Dermis blood vessel endothelial cell (primary cell): ENCODE measurements around the gene DIS3L. TPM values are rescaled to one million over a fixed set of nuclear protein-coding genes. Genes with fewer than 3 reads are reported as not detected.
"Not testable (repeated sequence)": the region's sequence is repeated elsewhere in the genome, so short reads cannot be mapped to it uniquely, and the experiment has no call there.

Experiments
- DNase-seq: peaks from one replicate; pipeline ENCODE4 v3.0.0; 2010
- total RNA-seq: library from RNA; depleted of rRNA; stranded (reverse); fragments of >200 nt; gene quantifications from 2 replicates; pipeline ENCODE4 v1.2.3, GENCODE V29; 2014

DIS3L gene
- total RNA-seq = 36.1 and 37.0 TPM in 2 replicates

DNA sequence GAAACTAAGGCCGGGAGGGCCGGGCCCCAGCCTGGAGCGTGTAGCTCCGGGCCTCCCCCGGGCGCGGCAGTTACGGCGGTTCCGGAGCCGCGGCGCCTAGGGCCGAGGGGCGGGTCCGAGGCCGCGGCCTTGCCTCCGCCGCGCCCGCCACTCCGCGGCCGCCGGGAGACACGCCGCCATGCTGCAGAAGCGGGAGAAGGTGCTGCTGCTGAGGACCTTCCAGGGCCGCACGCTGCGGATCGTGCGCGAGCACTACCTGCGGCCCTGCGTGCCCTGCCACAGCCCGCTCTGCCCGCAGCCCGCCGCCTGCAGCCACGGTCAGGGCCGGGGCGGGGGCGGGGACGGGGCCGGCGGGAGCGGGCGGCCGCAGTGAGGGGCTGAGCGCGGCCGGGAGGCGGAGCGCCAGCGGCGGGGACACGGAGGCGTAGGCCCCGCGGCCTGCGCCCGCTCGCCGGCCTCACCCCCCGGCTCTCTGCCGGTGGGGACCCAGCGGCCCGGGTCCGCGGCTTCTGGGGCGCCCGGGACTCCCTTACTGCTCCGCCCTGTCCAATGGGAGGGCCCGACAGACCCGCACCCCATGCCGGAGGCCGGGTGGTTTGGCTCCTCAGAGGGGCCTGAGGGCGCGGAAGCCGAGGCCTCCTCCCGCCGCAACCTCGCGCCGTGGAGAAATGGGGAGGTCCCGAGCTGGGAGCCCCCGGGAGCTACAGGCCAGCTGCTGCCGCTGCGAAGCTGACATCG lies at the start of gene DIS3L:
TSS of gene DIS3L (plus strand) at position 150 of the 738 bp plus-strand sequence. CDS start at position 179, 29 bp downstream.
- DNase-seq = peak; percentile 58

DNA sequence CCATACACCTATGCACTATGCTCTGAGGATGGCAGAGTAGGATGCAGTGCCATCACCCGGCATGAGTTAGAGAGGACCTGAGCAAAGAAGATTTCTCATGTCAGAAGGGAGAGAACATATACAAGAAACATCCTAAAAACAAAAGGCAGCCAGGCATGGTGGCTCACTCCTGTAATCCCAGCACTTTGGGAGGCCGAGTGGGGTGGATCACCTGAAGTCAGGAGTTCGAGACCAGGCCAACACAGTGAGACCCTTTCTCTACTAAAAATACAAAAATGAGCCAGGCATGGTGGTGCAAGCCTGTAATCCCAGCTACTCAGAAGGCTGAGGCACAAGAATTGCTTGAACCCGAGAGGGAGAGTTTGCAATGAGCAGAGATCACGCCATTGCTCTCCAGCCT lies 47.5 kb upstream of the DIS3L start:
- DNase-seq = not testable (repeated sequence)

DNA sequence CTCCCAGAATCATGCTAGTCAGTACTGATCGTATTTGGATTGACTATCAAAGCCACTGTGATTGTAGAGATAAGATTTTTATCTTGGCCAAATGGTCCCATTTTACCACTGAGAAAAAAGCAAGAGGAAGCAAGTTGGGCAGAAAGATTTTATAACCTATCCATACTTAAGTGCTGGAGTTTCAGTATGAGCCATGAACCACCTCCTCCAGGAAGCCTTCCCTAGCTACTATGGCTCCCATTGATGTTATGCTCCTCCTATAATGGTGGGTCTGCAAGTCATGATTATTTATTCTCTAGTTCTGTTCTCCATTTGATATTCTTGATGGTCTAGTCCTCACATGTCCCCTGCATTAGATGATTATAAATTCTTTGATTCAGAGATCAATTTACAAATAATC lies 46.4 kb upstream of the DIS3L start:
- no peak for DNase-seq

DNA sequence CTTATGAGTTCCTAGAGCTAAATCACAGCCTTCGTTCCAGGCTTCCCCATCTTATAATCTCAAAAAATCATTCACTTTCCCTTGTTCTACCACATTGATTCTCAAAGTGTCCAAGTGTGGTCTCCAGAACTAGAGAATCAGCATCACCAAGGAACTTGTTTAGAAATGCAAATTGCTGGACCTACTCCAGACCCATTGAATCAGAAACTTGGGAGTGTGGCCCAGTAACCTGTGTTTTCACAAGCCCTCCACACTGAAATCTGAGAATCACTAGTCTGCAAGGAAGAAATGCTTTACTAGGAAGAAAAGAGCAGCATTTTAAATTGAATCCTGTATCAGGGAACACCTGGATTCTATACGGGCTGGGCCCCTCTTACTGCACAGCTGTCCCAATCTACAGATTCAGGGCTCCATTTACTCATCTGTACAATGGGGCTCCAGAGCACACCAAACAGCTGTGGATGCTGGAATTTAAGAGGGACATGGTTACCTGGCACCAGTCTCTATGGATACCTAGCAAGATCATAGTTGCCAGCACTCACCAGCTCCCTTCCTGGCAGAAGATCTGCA lies 43.7 kb upstream of the DIS3L start:
- DNase-seq = no peak

DNA sequence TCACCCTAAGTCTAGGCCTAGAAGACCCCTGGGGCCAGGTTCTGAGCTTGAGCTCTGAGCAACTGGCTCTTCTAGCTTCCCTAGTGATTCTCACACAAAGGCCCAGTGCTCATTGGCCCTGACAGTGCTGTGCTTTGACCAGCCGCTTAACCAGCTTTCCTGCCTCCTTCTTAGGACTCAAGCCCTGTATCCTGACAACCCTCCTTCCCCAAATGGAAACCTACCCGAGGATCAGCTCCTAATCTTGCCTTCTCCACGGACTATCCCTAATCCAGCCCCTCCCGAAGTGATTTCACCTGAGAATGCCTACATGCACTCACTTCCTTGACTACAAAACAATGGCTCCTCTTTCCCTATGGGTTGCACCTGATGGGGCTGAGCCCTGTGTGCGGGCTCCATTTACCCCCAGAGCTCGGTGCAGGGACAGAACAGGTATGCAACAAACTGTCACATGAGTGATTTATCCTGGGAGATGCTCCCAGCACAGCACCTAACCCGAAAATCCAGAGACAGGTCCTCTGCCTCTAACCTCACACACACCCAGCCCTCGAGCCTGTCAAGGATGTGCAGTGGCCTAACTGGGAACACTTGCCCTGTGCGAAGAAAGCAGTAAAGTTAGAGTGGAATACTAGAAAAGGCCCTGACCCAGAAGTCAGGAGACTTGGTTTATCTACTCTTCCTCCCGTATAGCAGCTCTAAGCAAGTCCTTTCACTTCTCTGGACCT lies 42.1 kb upstream of the DIS3L start:
- DNase-seq = no peak

DNA sequence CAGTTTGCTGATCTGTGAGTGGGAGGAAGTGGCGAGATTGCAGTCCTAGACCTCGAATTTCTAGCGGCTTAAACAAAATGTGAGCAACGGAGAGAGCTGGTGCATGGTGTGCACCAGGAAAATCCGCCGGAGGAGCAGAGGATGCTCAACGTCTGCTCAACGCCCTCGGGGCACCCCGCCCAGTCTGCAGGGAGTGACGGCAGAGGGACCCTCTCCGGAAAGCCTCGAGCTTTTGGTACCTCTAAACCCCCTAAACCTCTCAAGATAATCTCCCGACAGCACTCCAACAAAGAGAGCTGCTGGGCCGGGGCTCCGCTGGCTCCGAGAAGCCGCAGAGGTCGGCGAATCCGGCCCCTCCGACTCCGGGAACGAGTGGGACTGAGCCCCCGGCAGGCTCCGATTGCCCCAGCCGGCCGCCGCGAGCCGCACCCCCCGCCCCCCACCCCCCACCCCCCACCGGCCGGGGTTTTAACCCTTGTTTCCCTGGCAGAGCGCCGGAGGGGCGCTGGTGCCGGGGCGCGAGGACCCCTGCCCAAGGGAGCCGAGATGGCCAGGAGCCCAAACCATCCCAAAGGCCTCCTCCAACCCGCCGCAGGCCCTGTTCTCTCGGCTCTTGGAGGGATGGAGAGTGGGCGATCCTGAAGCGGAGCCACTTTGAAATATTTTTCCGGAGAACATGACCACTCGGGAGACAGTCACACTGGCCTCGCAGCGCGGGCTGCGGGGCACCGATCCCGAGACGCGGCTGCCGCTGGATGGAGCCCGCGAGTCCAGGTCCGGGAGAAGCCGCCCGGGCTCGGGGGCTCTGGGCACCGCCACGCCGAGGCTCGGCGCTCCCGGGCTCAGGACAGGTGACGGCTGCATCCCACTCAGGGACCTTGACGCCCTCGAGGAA lies 41.3 kb upstream of the DIS3L start:
- DNase-seq = peak; percentile 68

DNA sequence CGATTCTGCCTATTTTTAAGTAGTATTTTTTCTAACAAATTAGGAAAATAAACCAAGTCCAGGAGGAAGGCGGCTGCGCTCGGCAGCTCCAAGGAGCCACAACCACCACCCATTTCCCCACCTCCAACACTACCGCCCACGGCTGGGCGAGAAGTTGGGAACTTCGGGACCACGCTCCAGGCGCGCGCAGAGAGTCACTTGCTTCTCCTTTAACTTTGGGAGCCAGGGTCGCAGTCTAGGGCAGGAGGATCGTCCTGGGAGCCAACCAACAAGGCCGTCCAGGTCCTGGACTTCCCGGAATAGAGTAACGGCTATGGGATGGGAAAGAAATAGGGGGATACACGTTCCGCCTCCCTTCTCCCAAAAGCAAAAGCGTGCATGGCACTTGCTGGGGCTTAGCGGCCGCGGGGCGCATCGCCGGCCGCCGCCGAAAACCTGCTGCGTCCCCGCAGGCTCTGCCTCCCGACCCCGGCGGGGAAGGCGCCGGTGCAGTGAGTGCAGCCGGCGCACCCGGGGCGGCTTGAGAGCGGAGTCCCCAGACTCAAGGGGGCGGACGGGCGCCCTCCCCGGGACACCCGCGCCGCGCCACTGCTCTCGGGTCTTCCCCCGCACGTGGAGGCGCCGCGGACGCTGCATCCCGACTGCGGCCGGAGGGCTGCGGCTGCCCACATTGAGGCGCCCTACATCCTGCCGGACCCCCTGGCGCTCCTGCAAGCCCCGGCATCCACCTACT lies 40.5 kb upstream of the DIS3L start:
- peak; percentile 25 for DNase-seq

DNA sequence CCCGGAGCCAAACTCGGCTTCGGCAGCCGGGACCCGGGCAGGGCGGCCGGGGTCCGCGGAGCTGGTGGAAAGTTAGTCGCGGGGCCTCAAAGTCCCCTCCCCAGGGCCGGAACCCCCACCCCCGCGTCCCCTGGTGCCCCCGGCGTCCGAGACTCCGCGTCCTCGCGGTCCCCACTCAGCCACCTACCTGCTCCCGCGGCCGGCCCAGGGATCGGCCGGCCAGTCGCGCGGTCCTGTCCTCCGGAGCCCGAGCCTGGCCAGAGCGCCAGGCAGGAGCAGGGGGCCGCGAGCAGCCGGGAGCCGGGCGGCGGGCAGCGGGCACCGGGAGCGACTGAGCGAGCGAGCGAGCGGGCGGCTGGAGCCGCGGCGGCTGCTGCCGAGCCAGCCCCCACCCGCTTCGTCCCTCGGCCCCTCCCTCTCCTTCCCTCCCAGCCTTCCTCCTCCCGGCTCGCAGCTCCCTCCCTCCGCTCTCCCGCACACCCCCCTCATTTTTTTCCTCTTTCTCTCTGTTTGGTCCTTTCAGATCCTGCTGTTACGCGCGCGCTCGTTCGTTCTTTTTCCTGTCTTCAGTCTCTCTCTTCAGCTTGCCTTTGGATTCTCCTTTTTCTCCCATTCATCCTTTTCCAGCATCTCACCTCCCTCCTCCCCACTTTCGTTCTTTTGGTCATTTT lies 39.8 kb upstream of the DIS3L start, which contains the start of gene MEGF11:
TSS of gene MEGF11 (minus strand) at position 333 of the 671 bp plus-strand sequence. CDS start 125,347 bp downstream, outside the sequence.
- peak; percentile 28 for DNase-seq

DNA sequence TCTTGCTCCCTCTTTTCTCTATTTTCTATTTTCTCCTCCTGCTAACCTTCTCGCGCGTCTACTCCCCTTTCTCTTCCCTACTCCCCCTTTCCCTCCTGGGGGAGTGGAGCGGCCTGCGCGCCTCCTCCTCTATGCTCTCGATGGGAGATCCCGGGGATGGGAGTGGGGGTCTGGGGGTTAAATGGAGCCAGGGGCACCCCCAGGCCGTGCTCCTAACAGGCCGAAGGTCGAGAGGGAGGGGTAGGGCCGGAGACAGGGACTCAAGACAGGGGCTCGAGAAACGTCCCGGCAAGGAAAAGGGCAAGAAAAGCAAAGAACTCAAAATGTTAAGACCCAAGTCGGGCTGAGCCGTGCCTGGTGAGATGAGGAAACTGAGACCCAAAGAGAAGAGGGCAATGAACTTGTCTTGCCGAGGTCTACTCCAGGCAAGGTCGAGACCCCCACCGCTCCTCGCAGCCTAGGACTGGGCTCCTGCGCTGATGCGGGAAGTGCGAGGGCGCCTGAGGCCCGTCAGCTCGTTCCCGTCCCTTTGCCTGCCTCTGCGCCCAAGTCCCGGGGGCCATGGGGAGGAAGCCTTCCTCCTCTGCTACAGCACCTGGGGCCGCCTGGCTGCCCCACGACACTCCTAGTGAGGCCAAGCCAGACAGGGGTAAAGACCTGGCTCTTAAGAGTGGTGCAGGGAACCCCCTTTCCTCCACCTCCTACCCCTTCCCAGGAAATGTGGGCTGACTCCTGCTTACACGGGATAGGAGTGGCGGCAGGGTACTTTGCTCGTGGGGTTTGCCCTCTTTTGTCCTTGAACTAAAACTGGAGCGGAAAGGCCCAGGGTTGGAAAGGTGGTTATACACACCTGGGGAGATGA lies 39.0 kb upstream of the DIS3L start:
- no peak for DNase-seq

DNA sequence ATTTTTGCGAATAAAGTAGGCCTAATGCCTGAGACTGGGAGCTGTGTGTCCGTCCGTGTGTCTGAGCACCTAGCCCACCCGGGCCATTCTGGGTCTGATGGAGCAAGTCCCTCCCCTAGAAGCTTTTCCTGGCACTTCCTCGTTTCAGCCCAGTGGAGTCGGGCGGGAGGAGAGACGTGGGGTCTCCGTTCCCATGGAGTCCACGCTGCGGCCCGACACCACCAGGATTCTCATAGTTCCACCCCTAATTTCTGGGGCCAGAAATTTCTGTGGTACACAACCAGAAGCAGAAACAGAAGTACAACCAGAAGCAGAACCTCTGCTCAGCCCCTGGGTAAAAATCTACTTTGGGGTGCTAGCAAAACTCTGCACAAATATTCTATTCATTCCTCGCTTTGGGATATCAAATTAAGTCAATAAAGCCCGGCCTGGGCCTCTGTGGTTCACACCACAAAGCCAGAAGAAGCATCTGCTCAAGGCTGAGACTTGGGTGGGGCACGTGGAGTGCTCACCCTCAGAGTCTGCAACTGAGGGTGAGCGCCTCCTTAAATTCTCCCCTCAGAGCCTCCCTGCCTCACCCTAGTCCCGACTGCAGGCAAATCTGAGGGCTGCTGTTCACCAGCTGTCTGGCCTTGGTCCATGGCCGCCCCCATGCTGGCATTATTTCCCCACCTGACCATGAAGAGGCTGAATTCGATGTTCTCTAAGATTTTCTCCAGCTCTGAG lies 38.3 kb upstream of the DIS3L start:
- DNase-seq = no peak

DNA sequence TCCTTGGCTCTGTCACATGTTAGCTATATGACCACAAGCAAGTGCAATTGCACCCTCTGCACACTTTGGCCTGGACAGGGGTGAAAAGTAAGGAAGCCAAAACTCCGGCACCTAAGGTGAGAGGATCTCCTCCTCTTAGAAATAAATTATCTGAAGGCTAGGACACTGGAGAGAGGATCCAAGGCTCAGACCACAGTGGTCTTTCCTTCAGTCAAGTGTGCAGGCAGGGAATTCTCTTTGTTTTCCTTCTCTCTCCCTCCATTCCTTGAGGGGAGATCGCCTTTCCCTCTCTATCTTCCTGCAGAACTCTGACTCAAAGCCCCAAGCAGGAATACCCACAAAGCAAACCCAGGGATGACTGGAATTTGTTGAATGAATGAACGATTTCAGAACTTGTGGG lies 36.7 kb upstream of the DIS3L start:
- DNase-seq = no peak

DNA sequence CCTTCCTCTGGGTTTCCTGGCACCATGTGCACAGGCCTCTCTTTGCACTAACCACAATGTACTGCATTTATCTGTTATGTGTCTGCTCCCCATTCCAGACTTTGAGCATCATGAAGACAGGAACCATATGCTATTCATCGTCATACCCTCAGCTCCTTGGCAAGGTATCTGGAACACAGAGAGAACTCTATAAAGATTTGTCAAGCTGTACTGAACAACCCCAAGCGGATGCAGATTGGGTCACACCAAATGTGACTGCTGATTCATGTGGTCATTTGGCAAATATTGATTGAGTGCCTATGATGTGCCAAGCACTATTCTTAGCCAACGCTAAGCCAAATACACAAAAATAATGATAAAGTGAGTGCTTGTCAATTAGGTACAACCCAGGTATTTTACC lies 32.3 kb upstream of the DIS3L start:
- no peak for DNase-seq

DNA sequence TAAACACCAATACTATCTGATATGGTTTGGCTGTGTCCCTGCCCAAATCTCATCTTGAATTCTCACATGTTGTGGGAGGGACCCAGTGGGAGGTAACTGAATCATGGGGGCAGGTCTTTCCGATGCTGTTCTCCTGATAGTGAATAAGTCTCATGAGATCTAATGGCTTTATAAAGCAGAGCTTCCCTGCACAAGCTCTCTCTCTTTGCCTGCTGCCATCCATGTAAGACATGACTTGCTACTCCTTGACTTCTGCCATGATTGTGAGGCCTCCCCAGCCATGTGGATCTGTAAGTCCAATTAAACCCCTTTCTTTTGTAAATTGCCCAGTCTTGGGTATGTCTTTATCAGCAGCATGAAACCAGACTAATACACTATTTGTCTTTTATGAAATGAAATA lies 30.5 kb upstream of the DIS3L start:
- not testable (repeated sequence) for DNase-seq

DNA sequence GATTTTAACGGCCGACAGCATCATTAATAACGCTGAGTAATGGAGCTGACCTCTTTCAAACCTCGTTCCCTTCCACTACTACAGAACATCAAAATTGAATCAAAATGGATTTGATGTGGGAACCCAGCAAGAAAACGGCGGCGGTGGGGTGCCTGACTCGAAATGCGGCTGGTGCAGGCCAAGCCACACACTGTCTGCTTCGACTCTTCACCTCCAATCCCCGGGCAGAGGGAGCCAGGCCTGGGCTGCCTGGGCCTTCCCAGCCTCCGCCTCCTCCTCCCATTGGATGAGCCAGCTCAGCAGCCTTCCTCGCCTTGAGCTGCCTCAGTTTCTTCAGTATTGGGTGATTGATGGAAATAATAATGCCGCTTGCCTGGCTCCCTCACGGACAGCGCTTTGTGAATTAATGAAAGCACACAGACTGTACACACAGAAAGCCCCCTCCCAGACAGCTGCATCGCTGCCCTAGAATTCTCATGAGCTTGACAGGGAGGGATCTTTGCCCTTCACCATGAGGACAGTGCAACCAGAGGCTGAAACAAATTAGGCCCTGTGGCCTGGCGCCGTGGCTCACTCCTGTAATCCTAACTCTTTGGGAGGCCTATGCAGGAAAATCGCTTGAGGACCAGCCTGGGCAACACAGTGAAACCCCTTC lies 28.4 kb upstream of the DIS3L start:
- DNase-seq = no peak

DNA sequence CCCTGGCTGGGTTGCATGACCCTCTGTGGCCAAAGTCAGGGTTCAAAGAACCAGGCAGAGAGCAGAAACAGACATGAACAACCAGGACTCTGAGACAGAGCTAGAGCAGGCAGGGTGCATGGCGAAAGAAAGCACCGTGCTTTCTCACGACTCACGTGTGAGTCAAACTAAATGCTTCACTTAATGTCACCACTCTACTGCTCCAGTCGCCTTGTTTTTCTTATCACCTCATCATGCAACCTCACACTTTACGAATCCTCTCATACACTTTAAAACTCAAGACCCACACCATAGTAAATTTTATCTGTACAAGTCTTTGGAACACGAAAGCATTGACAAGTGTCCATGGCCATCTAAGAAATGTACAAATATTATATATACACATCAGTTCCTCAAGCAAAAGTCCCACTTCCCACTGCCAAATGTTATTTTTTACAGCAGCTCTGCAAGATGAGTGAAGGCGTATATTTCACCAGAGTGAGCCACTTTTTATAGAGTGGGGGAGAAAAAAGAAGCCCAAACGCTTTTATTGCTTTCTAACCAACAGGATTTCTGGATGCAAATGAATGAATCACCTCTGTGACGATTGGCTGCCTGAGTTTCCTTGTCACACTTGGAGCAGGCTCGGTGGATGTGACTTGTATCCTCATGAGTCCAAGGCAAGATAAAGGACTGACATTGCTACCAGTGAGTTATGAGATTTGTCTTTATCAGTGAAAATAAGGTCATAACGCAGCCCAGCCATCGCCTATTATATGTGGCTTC lies 23.9 kb upstream of the DIS3L start:
- DNase-seq = peak; percentile 47

DNA sequence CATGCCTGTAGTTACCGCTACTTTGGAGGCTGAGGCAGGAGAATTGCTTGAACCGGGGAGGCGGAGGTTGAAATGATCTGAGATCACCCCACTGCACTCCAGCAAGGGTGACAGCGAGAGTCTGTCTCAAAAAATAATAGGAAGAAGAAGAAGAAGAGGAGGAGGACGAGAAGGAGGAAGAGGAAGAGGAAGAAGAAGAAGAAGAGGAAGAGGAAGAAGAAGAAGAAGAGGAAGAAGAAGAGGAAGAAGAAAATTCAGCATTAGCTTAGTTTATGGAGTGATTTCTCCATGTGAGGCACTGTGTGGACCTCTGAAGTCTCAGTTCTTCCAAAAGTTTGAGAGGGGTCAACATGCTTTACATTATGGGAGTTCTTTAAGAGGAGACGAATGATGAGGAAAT lies 22.4 kb upstream of the DIS3L start:
- DNase-seq = no peak

DNA sequence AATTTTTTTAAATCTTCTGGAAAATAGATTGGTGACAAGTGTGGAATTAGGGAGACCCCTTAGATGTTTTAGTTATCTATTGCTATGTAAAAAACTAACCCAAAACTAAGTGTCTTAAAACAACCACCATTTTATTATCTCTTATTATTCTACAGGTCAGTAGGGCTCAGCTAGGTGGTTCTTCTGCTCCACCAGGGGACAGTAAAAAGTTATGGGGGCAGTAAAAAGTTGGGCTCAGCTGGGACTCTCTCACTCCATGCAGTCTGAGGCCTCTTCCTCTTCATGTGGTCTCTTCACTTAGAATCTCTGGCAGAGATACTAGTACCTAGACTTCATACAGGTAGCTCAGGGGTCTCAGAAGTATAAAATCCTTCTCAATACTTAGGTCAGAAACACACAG lies 18.0 kb upstream of the DIS3L start:
- no peak for DNase-seq

DNA sequence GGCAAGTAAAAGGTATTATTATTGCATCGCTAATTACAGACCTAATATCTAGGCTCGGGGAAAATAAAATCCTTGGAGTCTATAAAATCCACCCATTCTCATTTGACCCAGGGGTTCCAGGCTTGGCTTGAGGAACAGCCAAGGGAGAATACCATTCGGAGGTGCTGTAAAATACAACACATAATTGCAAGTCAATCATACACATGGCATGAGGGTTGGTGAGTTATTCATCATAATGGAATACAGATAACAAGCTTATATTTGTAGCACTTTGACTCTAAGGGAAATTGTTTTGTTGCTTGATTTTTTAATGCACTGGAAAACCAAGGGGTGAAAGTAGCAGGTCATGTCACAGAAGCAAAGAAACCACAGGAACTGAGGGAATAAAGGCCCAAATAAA lies 16.8 kb upstream of the DIS3L start:
- DNase-seq = no peak
